PC-3 (cell line): ENCODE data around the gene RASAL2.

Source experiments
- EZH2 ChIP-seq: fragments of 300-600 bp; sonication (generic); IDR thresholded peaks from one replicate; pipeline ENCODE4 v1.6.1; 2017; ENCODE audit warnings: antibody characterized with exemption, mild to moderate bottlenecking, low read length; ENCODE audit not compliant: unreplicated experiment
- EZH2phosphoT487 ChIP-seq: fragments of 300-600 bp; sonication (generic); IDR thresholded peaks from 2 replicates; pipeline ENCODE4 v1.6.1; 2018; ENCODE audit warnings: mild to moderate bottlenecking, antibody characterized with exemption, low read length, borderline replicate concordance
- TF ChIP-seq, protein P1 (sequence below): fragments of 300-600 bp; sonication (generic); conservative IDR thresholded peaks from 2 replicates; pipeline ENCODE4 v1.5.1; 2017; ENCODE audit warnings: antibody characterized with exemption, low read depth, mild to moderate bottlenecking, low read length

DNA sequence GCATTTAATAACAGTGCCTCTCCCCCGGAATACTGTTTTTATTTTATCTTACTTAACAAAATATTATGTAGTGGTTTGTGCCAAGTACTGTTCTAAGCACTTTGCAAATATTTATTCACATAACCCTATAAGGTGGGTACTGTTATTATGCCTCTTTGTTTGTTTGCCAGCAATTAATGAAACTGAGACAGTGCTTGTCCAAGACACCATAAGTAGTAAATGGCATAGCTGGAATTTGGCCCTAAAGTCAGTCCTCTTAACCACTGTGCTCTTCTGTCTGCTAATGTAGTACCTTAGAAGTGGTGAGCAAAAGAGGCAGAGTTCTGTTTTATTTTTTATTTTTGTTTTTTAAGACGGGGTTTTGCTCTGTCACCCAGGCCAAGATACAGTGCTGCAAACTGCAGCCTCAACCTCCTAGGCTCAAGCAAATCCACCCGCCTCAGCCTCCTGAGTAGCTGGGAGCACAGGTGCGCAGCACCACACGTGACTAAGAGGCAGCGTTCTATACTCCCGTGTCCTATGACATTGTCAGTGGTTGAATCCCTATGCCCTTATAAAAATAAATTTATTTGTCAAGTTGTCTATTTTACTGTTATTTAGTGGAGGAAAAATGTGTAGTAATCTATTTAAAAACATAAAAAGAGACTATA lies 237.1 kb downstream of the RASAL2 start:
- TF ChIP-seq, protein P1, sequence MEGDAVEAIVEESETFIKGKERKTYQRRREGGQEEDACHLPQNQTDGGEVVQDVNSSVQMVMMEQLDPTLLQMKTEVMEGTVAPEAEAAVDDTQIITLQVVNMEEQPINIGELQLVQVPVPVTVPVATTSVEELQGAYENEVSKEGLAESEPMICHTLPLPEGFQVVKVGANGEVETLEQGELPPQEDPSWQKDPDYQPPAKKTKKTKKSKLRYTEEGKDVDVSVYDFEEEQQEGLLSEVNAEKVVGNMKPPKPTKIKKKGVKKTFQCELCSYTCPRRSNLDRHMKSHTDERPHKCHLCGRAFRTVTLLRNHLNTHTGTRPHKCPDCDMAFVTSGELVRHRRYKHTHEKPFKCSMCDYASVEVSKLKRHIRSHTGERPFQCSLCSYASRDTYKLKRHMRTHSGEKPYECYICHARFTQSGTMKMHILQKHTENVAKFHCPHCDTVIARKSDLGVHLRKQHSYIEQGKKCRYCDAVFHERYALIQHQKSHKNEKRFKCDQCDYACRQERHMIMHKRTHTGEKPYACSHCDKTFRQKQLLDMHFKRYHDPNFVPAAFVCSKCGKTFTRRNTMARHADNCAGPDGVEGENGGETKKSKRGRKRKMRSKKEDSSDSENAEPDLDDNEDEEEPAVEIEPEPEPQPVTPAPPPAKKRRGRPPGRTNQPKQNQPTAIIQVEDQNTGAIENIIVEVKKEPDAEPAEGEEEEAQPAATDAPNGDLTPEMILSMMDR, result no peak
- no peak for TF ChIP-seq EZH2phosphoT487
- no peak for TF ChIP-seq EZH2
